GM10266 (cell line): ENCODE data around the gene ANGPTL8.

Experiments used
- DNase-seq: peaks from one replicate; pipeline ENCODE4 v3.0.0; 2012; ENCODE audit errors: extremely low spot score
- CTCF ChIP-seq: IDR thresholded peaks from 2 replicates; pipeline ENCODE4 v1.5.1; 2012; ENCODE audit warnings: mild to moderate bottlenecking, low read depth; ENCODE audit not compliant: control insufficient read depth, insufficient read depth; ENCODE audit errors: missing control alignments

The ANGPTL8 gene

GRCh38 chr19:11244846-11245589 lies 5.6 kb downstream of the ANGPTL8 start:
- no peak for TF ChIP-seq CTCF

GRCh38 chr19:11246941-11247340 lies 7.5 kb downstream of the ANGPTL8 start:
- no peak for DNase-seq
- no peak for TF ChIP-seq CTCF

More at GRCh38 chr19:11244846-11245589, 5.6 kb downstream of the ANGPTL8 start:
- DNase-seq = no peak

- no peak for DNase-seq
- TF ChIP-seq CTCF = no peak
These were observed 8.0 kb downstream of the ANGPTL8 start for GRCh38 chr19:11247391-11247790.

GRCh38 chr19:11247934-11248333 lies 8.5 kb downstream of the ANGPTL8 start:
- TF ChIP-seq CTCF = no peak
- DNase-seq = no peak

GRCh38 chr19:11248852-11249251 lies 9.4 kb downstream of the ANGPTL8 start:
- no peak for TF ChIP-seq CTCF
- DNase-seq = no peak

GRCh38 chr19:11251217-11251616 lies 11.8 kb downstream of the ANGPTL8 start:
- TF ChIP-seq CTCF = no peak
- DNase-seq = no peak

- no peak for TF ChIP-seq CTCF
- DNase-seq = no peak
These were observed 12.4 kb downstream of the ANGPTL8 start for GRCh38 chr19:11251650-11252314.
